Measurements from ENCODE around the gene DOCK10. TPM values are rescaled to one million over a fixed set of nuclear protein-coding genes. Genes with fewer than 3 reads are reported as not detected.

DOCK10 gene
- total RNA-seq, 6 experiments from 2014 or later, result 61.1 to 78.8 (median 75.8) TPM

GRCh38 chr2:224780106-224780505, 262.2 kb downstream of the DOCK10 start:
- peaks cover 23% of the 10 kb centered on the region; the same call in 1 of the 2 replicates for H3K36me3 Mint-ChIP-seq (ENCODE audit: low read depth)
- no peak for DNase-seq
- TF ChIP-seq CTCF (IDR thresholded peaks at IDR 0.05), result no peak
- H3K4me1 Mint-ChIP-seq (ENCODE audit: low read depth), result peaks cover 23% of the 10 kb centered on the region
- H3K27ac Mint-ChIP-seq, result no peak overlapping the region; the same call in 1 of the 2 replicates
- no peaks in the 10 kb centered on the region for H3K9me3 Mint-ChIP-seq
- H3K27me3 Mint-ChIP-seq (ENCODE audit: insufficient read depth), result peaks cover 3% of the 10 kb centered on the region; the same call in 1 of the 2 replicates
- no peak overlapping the region for H3K4me3 Mint-ChIP-seq

- H3K27ac Mint-ChIP-seq, result no peak overlapping the region
- peak; percentile 92 for TF ChIP-seq CTCF (IDR thresholded peaks at IDR 0.05)
- H3K27me3 Mint-ChIP-seq (ENCODE audit: insufficient read depth), result peaks cover 3% of the 10 kb centered on the region; the same call in 1 of the 2 replicates
- H3K9me3 Mint-ChIP-seq, result no peaks in the 10 kb centered on the region
- peaks cover 17% of the 10 kb centered on the region for H3K36me3 Mint-ChIP-seq (ENCODE audit: low read depth)
- H3K4me3 Mint-ChIP-seq, result no peak overlapping the region
- DNase-seq, result peak; percentile 50
- peaks cover 12% of the 10 kb centered on the region for H3K4me1 Mint-ChIP-seq (ENCODE audit: low read depth)
These were observed 263.8 kb downstream of the DOCK10 start for GRCh38 chr2:224778474-224778877.

GRCh38 chr2:224777559-224777930, 264.7 kb downstream of the DOCK10 start:
- no peak for DNase-seq
- Mint-ChIP-seq H3K36me3 (ENCODE audit: low read depth) (peaks cover 25% of the 10 kb centered on the region), H3K9me3 (no peaks in the 10 kb centered on the region), H3K27ac (no peak overlapping the region), H3K27me3 (ENCODE audit: insufficient read depth) (peaks cover 3% of the 10 kb centered on the region; the same call in 1 of the 2 replicates), H3K4me3 (no peak overlapping the region), H3K4me1 (ENCODE audit: low read depth) (peaks cover 11% of the 10 kb centered on the region)
- TF ChIP-seq CTCF (IDR thresholded peaks at IDR 0.05), result no peak

GRCh38 chr2:224776795-224777558, 265.3 kb downstream of the DOCK10 start:
- peak overlapping the region; percentile 30 for H3K27ac Mint-ChIP-seq
- no peak for TF ChIP-seq CTCF (IDR thresholded peaks at IDR 0.05)
- DNase-seq, result no peak
- H3K4me3 Mint-ChIP-seq, result no peak overlapping the region
- peaks cover 28% of the 10 kb centered on the region for H3K36me3 Mint-ChIP-seq (ENCODE audit: low read depth)
- H3K4me1 Mint-ChIP-seq (ENCODE audit: low read depth), result peaks cover 11% of the 10 kb centered on the region
- no peaks in the 10 kb centered on the region for H3K9me3 Mint-ChIP-seq
- peaks cover 3% of the 10 kb centered on the region; the same call in 1 of the 2 replicates for H3K27me3 Mint-ChIP-seq (ENCODE audit: insufficient read depth)

GRCh38 chr2:224775647-224776046, 266.6 kb downstream of the DOCK10 start:
- Mint-ChIP-seq H3K36me3 (ENCODE audit: low read depth) (peaks cover 30% of the 10 kb centered on the region), H3K27me3 (ENCODE audit: insufficient read depth) (peaks cover 3% of the 10 kb centered on the region), H3K4me3 (no peak overlapping the region), H3K27ac (no peak overlapping the region), H3K9me3 (no peaks in the 10 kb centered on the region), H3K4me1 (ENCODE audit: low read depth) (peaks cover 11% of the 10 kb centered on the region)
- DNase-seq, result no peak
- TF ChIP-seq CTCF (IDR thresholded peaks at IDR 0.05), result no peak
